ENCODE measurements around the gene ERMARD. TPM values are rescaled to one million over a fixed set of nuclear protein-coding genes. Genes with fewer than 3 reads are reported as not detected.

The ERMARD gene
- total RNA-seq, 1 donor from 2014 or later, result 30.3 TPM

- H3K27ac Mint-ChIP-seq, result peak overlapping the region; percentile 99
- peaks cover 5% of the 10 kb centered on the region for H3K9me3 Mint-ChIP-seq (ENCODE audit: low read depth)
- TF ChIP-seq CTCF (IDR thresholded peaks at IDR 0.05; ENCODE audit: unreplicated experiment), result peak; percentile 25
- DNase-seq (ENCODE audit: low spot score, unreplicated experiment), result no peak
- H3K36me3 Mint-ChIP-seq (ENCODE audit: insufficient read depth), result peaks cover 10% of the 10 kb centered on the region
- H3K27me3 Mint-ChIP-seq, result no peaks in the 10 kb centered on the region
- H3K4me3 Mint-ChIP-seq (ENCODE audit: low read depth), result peak overlapping the region; percentile 63
- peaks cover 81% of the 10 kb centered on the region for H3K4me1 Mint-ChIP-seq (ENCODE audit: low read depth)
Observed at GRCh38 chr6:169799474-169799926, 48.1 kb downstream of the ERMARD start.

GRCh38 chr6:169800116-169800667 lies 48.8 kb downstream of the ERMARD start:
- no peaks in the 10 kb centered on the region for H3K27me3 Mint-ChIP-seq
- no peak for DNase-seq (ENCODE audit: low spot score, unreplicated experiment)
- H3K4me3 Mint-ChIP-seq (ENCODE audit: low read depth), result peak overlapping the region; percentile 68

GRCh38 chr6:169800668-169801395 lies 49.4 kb downstream of the ERMARD start:
- Mint-ChIP-seq H3K4me1 (ENCODE audit: low read depth) (peaks cover 81% of the 10 kb centered on the region), H3K4me3 (ENCODE audit: low read depth) (peak overlapping the region; percentile 68), H3K27ac (peak overlapping the region; percentile 99), H3K27me3 (no peaks in the 10 kb centered on the region), H3K9me3 (ENCODE audit: low read depth) (peaks cover 5% of the 10 kb centered on the region), H3K36me3 (ENCODE audit: insufficient read depth) (peaks cover 6% of the 10 kb centered on the region)
- peak; percentile 43 for DNase-seq (ENCODE audit: low spot score, unreplicated experiment)
- no peak for TF ChIP-seq CTCF (IDR thresholded peaks at IDR 0.05; ENCODE audit: unreplicated experiment)

More at GRCh38 chr6:169800116-169800667, 48.8 kb downstream of the ERMARD start:
- Mint-ChIP-seq H3K36me3 (ENCODE audit: insufficient read depth) (peaks cover 10% of the 10 kb centered on the region), H3K9me3 (ENCODE audit: low read depth) (peaks cover 5% of the 10 kb centered on the region), H3K4me1 (ENCODE audit: low read depth) (peaks cover 79% of the 10 kb centered on the region), H3K27ac (peak overlapping the region; percentile 99)
- no peak for TF ChIP-seq CTCF (IDR thresholded peaks at IDR 0.05; ENCODE audit: unreplicated experiment)

GRCh38 chr6:169801396-169802160 lies 50.2 kb downstream of the ERMARD start:
- Mint-ChIP-seq H3K36me3 (ENCODE audit: insufficient read depth) (no peaks in the 10 kb centered on the region), H3K4me1 (ENCODE audit: low read depth) (peaks cover 85% of the 10 kb centered on the region), H3K4me3 (ENCODE audit: low read depth) (peak overlapping the region; percentile 68), H3K9me3 (ENCODE audit: low read depth) (no peaks in the 10 kb centered on the region), H3K27me3 (no peaks in the 10 kb centered on the region), H3K27ac (peak overlapping the region; percentile 99)
- no peak for DNase-seq (ENCODE audit: low spot score, unreplicated experiment)
- TF ChIP-seq CTCF (IDR thresholded peaks at IDR 0.05; ENCODE audit: unreplicated experiment), result no peak

- no peak for TF ChIP-seq CTCF (IDR thresholded peaks at IDR 0.05; ENCODE audit: unreplicated experiment)
- peaks cover 88% of the 10 kb centered on the region for H3K4me1 Mint-ChIP-seq (ENCODE audit: low read depth)
- DNase-seq (ENCODE audit: low spot score, unreplicated experiment), result no peak
- no peaks in the 10 kb centered on the region for H3K27me3 Mint-ChIP-seq
- H3K9me3 Mint-ChIP-seq (ENCODE audit: low read depth), result no peaks in the 10 kb centered on the region
- no peak overlapping the region for H3K4me3 Mint-ChIP-seq (ENCODE audit: low read depth)
- no peaks in the 10 kb centered on the region for H3K36me3 Mint-ChIP-seq (ENCODE audit: insufficient read depth)
- peak overlapping the region; percentile 82 for H3K27ac Mint-ChIP-seq
Observed at GRCh38 chr6:169802790-169803189, 51.4 kb downstream of the ERMARD start.
